Osteocyte (in vitro differentiated cells): ENCODE measurements around the gene RPL39L. TPM values are rescaled to one million over a fixed set of nuclear protein-coding genes. Genes with fewer than 3 reads are reported as not detected.
A peak's percentile ranks its signal among the peaks of the same experiment; 100 is the strongest.
"Not testable (repeated sequence)": the region's sequence is repeated elsewhere in the genome, so short reads cannot be mapped to it uniquely, and the experiment has no call there.

Experiments used
- DNase-seq: peaks from one replicate; pipeline ENCODE4 v3.0.0; 2021; ENCODE audit warnings: mixed read lengths; ENCODE audit not compliant: unreplicated experiment; ENCODE audit errors: extremely low spot score
- H3K27ac Mint-ChIP-seq: one replicate; pipeline ENCODE4 v1.8.0; 2021; ENCODE audit warnings: mild to moderate bottlenecking, mixed read lengths; ENCODE audit not compliant: unreplicated experiment
- H3K27me3 Mint-ChIP-seq: one replicate; pipeline ENCODE4 v1.8.0; 2021; ENCODE audit warnings: mixed read lengths; ENCODE audit not compliant: unreplicated experiment
- H3K36me3 Mint-ChIP-seq: one replicate; pipeline ENCODE4 v1.8.0; 2021; ENCODE audit warnings: mixed read lengths; ENCODE audit not compliant: unreplicated experiment
- H3K4me1 Mint-ChIP-seq: one replicate; pipeline ENCODE4 v1.8.0; 2021; ENCODE audit warnings: mixed read lengths; ENCODE audit not compliant: unreplicated experiment
- H3K4me3 Mint-ChIP-seq: one replicate; pipeline ENCODE4 v1.8.0; 2021; ENCODE audit warnings: mild to moderate bottlenecking, moderate library complexity, mixed read lengths; ENCODE audit not compliant: unreplicated experiment
- H3K9me3 Mint-ChIP-seq: one replicate; pipeline ENCODE4 v1.8.0; 2021; ENCODE audit warnings: mixed read lengths; ENCODE audit not compliant: unreplicated experiment
- CTCF ChIP-seq: fragments of 200-600 bp; sonication (generic); IDR thresholded peaks from 2 replicates; pipeline ENCODE4 v1.5.0; 2021; ENCODE audit warnings: antibody characterized with exemption, mild to moderate bottlenecking, moderate library complexity
- total RNA-seq: library from RNA; stranded (reverse); gene quantifications from 2 replicates; pipeline ENCODE4 v1.2.1, GENCODE V29; 2021

Gene RPL39L
- total RNA-seq, 1 donor from 2014 or later, result 19.5 TPM

- peak overlapping the region; percentile 89 for H3K4me3 Mint-ChIP-seq
- H3K9me3 Mint-ChIP-seq, result no peaks in the 10 kb centered on the region
- H3K27me3 Mint-ChIP-seq, result peaks cover 21% of the 10 kb centered on the region
- no peak for DNase-seq
- peaks cover 9% of the 10 kb centered on the region for H3K36me3 Mint-ChIP-seq
- H3K4me1 Mint-ChIP-seq, result peaks cover 13% of the 10 kb centered on the region
- peak overlapping the region; percentile 91 for H3K27ac Mint-ChIP-seq
- TF ChIP-seq CTCF, result no peak
Observed at GRCh38 chr3:187139895-187140253, 578 bp upstream of the RPL39L start.

DNA sequence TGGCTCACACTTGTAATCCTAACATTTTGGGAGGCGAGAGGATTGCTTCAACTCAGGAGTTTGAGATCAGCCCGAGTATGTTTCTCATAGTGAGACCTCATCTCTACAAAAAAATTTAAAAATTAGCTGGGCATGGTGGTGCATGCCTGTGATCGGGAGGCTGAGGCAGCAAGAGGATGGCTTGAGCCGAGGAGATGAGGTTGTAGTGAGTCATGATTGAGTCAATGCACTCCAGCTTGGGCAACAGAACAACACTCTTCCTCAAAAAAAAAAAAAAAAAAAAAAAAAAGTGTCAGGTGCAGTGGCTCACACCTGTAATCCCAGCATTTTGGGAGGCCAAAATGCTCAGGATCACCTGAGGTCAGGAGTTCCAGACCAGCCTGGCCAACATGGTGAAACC lies 2.4 kb downstream of the RPL39L start:
- no peak for TF ChIP-seq CTCF
- no peak for DNase-seq
- H3K4me1 Mint-ChIP-seq, result peaks cover 13% of the 10 kb centered on the region
- peaks cover 10% of the 10 kb centered on the region for H3K36me3 Mint-ChIP-seq
- H3K27ac Mint-ChIP-seq, result no peak overlapping the region
- H3K9me3 Mint-ChIP-seq, result no peaks in the 10 kb centered on the region
- peaks cover 1% of the 10 kb centered on the region for H3K27me3 Mint-ChIP-seq
- no peak overlapping the region for H3K4me3 Mint-ChIP-seq

DNA sequence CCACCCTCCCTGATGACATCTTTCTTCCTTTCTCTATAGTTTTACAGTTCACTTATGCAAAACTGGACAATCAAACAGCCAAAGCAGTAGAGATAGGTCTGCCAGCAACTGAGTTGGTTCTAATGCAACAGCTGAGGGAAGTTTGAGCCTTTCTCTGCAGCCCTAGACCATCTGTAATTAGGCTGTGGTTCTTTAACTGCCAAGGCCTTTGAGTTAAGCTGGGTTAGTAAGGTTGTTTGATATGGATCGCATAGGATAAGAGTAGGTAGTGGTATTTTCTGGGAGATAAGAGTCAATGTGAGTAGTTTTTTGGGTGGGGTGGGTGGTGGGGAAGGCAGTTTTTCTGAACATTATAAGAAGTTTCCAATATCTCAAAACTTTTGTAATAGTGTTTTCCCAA lies 3.0 kb downstream of the RPL39L start:
- Mint-ChIP-seq H3K4me1 (peaks cover 13% of the 10 kb centered on the region), H3K27ac (no peak overlapping the region), H3K36me3 (peaks cover 10% of the 10 kb centered on the region), H3K4me3 (no peak overlapping the region), H3K27me3 (no peaks in the 10 kb centered on the region), H3K9me3 (no peaks in the 10 kb centered on the region)
- no peak for DNase-seq
- TF ChIP-seq CTCF, result no peak

GRCh38 chr3:187135172-187135690 lies 4.1 kb downstream of the RPL39L start:
- not testable (repeated sequence) for H3K9me3 Mint-ChIP-seq, H3K27me3 Mint-ChIP-seq, DNase-seq, H3K27ac Mint-ChIP-seq, H3K4me3 Mint-ChIP-seq
- H3K4me1 Mint-ChIP-seq, result peaks cover 20% of the 10 kb centered on the region
- H3K36me3 Mint-ChIP-seq, result peaks cover 13% of the 10 kb centered on the region

GRCh38 chr3:187133181-187133580 lies 6.1 kb downstream of the RPL39L start:
- not testable (repeated sequence) for H3K27ac Mint-ChIP-seq, H3K4me1 Mint-ChIP-seq, H3K27me3 Mint-ChIP-seq, DNase-seq, H3K9me3 Mint-ChIP-seq, H3K4me3 Mint-ChIP-seq
- peaks cover 13% of the 10 kb centered on the region for H3K36me3 Mint-ChIP-seq

- no peak overlapping the region for H3K27ac Mint-ChIP-seq
- peaks cover 3% of the 10 kb centered on the region for H3K9me3 Mint-ChIP-seq
- no peaks in the 10 kb centered on the region for H3K27me3 Mint-ChIP-seq
- peaks cover 7% of the 10 kb centered on the region for H3K4me1 Mint-ChIP-seq
- DNase-seq, result no peak
- H3K4me3 Mint-ChIP-seq, result no peak overlapping the region
- peaks cover 16% of the 10 kb centered on the region for H3K36me3 Mint-ChIP-seq
- no peak for TF ChIP-seq CTCF
Observed at GRCh38 chr3:187132666-187133065, 6.6 kb downstream of the RPL39L start.
